HL-60 (cell line): ENCODE measurements around the gene KIF2C.
A peak's percentile ranks its signal among the peaks of the same experiment; 100 is the strongest.

ENCODE experiments used
- DNase-seq, 2 experiments: peaks; one replicate each; pipeline ENCODE4 v3.0.0-alpha.2; 2010 to 2020; ENCODE audit warnings: low read depth in 1 of 2, low spot score in 1 of 2
- H3K27ac ChIP-seq: fragments of 250-450 bp; sonication (Bioruptor Pico); replicated peaks from 2 replicates; pipeline ENCODE4 v1.5.1; 2020; ENCODE audit warnings: mild to moderate bottlenecking, moderate library complexity
- H3K27me3 ChIP-seq: fragments of 250-450 bp; sonication (Bioruptor Pico); 2 replicates; pipeline ENCODE4 v1.5.1; 2021; ENCODE audit warnings: mild to moderate bottlenecking, moderate library complexity; ENCODE audit not compliant: insufficient read depth, poor library complexity, severe bottlenecking
- H3K4me3 ChIP-seq: replicated peaks from 2 replicates; pipeline ENCODE4 v1.5.1; 2011; ENCODE audit warnings: mild to moderate bottlenecking, control low read depth, low read length; ENCODE audit not compliant: insufficient read depth
- CTCF ChIP-seq: IDR thresholded peaks from one replicate; pipeline ENCODE4 v1.5.1; 2011; ENCODE audit warnings: low read length, control low read depth, inconsistent platforms; ENCODE audit not compliant: insufficient read depth
- GABPA ChIP-seq: IDR thresholded peaks from 2 replicates; pipeline ENCODE4 v1.6.1; 2012; ENCODE audit warnings: low read depth
- POLR2AphosphoS5 ChIP-seq: IDR thresholded peaks from 2 replicates; pipeline ENCODE4 v1.6.1; 2012; ENCODE audit warnings: low read depth
- SPI1 ChIP-seq: IDR thresholded peaks from 2 replicates; pipeline ENCODE4 v1.6.1; 2012; ENCODE audit warnings: low read depth, mild to moderate bottlenecking, borderline replicate concordance
- TF ChIP-seq, protein P1 (sequence below): IDR thresholded peaks from 2 replicates; pipeline ENCODE4 v1.6.1; 2012; ENCODE audit warnings: low read depth; ENCODE audit not compliant: insufficient replicate concordance

Gene KIF2C

DNA sequence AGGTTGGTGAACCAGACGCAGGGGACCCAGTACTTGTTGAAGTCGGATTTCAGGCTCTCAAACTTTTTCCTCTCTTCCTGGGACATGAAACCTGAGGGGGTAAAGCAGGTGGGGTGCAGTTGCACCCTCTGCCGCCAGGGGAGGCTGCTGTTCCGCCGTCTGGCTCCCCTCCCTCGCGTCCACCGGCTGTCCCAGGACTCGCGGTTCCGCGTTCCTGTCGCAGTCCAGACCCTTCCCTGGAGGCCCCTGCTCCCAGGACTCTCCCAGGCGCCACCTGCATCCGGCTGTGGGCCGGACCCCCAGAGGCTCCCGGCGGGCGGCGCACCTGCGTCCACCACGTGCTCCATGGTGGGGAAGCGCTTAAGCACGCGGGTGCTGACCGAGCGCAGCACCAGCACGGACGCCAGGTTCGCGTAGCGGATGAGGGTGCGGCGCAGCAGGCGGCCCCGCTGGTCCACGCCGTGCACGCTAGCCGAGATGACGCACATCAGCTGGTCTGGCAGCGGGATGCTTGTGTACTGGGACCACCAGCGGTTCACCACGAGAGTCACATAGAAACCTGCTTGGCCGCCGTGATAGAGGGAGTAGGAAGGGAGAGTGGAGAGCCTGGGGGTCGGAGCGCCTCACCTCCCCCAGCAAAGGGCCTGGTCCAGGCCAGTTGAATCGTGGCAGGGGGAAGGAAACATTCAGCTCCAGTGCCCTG lies 46.7 kb downstream of the KIF2C start:
- Histone ChIP-seq H3K4me3 (peak overlapping the region; percentile 34), H3K27ac (peak overlapping the region; percentile 35), H3K27me3 (no peaks in the 10 kb centered on the region)
- DNase-seq, result peak; percentile 69 to 81
- TF ChIP-seq, protein P1, sequence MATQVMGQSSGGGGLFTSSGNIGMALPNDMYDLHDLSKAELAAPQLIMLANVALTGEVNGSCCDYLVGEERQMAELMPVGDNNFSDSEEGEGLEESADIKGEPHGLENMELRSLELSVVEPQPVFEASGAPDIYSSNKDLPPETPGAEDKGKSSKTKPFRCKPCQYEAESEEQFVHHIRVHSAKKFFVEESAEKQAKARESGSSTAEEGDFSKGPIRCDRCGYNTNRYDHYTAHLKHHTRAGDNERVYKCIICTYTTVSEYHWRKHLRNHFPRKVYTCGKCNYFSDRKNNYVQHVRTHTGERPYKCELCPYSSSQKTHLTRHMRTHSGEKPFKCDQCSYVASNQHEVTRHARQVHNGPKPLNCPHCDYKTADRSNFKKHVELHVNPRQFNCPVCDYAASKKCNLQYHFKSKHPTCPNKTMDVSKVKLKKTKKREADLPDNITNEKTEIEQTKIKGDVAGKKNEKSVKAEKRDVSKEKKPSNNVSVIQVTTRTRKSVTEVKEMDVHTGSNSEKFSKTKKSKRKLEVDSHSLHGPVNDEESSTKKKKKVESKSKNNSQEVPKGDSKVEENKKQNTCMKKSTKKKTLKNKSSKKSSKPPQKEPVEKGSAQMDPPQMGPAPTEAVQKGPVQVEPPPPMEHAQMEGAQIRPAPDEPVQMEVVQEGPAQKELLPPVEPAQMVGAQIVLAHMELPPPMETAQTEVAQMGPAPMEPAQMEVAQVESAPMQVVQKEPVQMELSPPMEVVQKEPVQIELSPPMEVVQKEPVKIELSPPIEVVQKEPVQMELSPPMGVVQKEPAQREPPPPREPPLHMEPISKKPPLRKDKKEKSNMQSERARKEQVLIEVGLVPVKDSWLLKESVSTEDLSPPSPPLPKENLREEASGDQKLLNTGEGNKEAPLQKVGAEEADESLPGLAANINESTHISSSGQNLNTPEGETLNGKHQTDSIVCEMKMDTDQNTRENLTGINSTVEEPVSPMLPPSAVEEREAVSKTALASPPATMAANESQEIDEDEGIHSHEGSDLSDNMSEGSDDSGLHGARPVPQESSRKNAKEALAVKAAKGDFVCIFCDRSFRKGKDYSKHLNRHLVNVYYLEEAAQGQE, result peak; percentile 14
- no peak for TF ChIP-seq GABPA
- TF ChIP-seq CTCF, result peak; percentile 98
- TF ChIP-seq SPI1, result peak; percentile 11; the same call in 1 of the 2 replicates
- peak; percentile 87 for TF ChIP-seq POLR2AphosphoS5

GRCh38 chr1:44786841-44787426 lies 47.3 kb downstream of the KIF2C start:
- H3K4me3 ChIP-seq, result no peak overlapping the region
- H3K27me3 ChIP-seq, result no peaks in the 10 kb centered on the region
- no peak overlapping the region for H3K27ac ChIP-seq
- DNase-seq, result no peak
- no peak for TF ChIP-seq SPI1
- TF ChIP-seq GABPA, result no peak
- TF ChIP-seq, protein P1, result no peak
- no peak for TF ChIP-seq CTCF
- TF ChIP-seq POLR2AphosphoS5, result no peak

DNA sequence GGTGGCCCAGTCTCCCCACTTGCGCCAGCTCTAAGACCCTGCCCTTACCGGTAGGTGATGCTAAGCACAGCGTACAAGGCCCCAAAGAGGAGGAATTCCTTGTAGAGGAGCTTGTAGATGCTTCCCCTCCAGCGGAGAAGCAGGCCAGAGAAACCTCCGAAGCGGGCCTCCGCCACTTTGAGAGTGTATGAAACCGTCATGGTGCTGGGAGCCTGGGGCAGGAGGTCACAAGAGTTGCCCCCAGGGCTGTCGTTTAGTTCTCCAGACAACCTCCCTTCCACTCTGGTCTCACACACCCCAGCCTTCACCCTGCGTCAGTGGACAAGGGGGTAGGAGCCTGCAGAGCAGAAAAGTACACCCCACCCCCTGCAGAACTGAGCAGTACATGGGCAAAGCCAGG lies 47.9 kb downstream of the KIF2C start:
- TF ChIP-seq GABPA (no peak), POLR2AphosphoS5 (no peak), CTCF (no peak), SPI1 (no peak)
- DNase-seq, result no peak
- Histone ChIP-seq H3K27ac (no peak overlapping the region), H3K4me3 (no peak overlapping the region), H3K27me3 (no peaks in the 10 kb centered on the region)
